ENCODE data around the gene TRIM28. TPM values are rescaled to one million over a fixed set of nuclear protein-coding genes. Genes with fewer than 3 reads are reported as not detected.

The TRIM28 gene
- polyA plus RNA-seq, 3 donors, result 16.2 to 234 (median 35.0) TPM

- no peak overlapping the region for H3K27ac ChIP-seq (ENCODE audit: low read depth in 1 of 2, low read length in 2 of 2)
- H3K4me3 Mint-ChIP-seq, result no peak overlapping the region
- no peak overlapping the region for H3K27ac Mint-ChIP-seq
- H3K4me3 ChIP-seq (replicated peaks in 1 of 3; ENCODE audit: low read depth in 2 of 3, low read length in 3 of 3), result no peak overlapping the region
- no peaks in the 10 kb centered on the region for H3K9me3 ChIP-seq (replicated peaks in 1 of 2; ENCODE audit: control insufficient read depth in 1 of 2, insufficient read depth in 1 of 2, low read length in 2 of 2)
- WGBS (ENCODE audit: insufficient coverage), result no CpG with 5 or more reads among the region's 4 CpGs
- H3K9ac ChIP-seq (ENCODE audit: insufficient read depth, low read length, poor library complexity, severe bottlenecking), result no peak overlapping the region
- no peak for TF ChIP-seq CTCF (IDR thresholded peaks at IDR 0.05)
- peaks cover 7 to 10% of the 10 kb centered on the region in 2 donors for H3K36me3 ChIP-seq (replicated peaks in 1 of 2; ENCODE audit: control insufficient read depth in 1 of 2, insufficient read depth in 2 of 2, low read length in 2 of 2)
- H3K36me3 Mint-ChIP-seq, result peaks cover 6 to 11% of the 10 kb centered on the region in 2 donors
- H3K4me2 ChIP-seq (replicated peaks; ENCODE audit: extremely low read depth, low read length, poor library complexity, severe bottlenecking), result no peak overlapping the region
- peaks cover 25% of the 10 kb centered on the region for H3K79me2 ChIP-seq (ENCODE audit: insufficient read depth, low read length)
- peaks cover 27 to 28% of the 10 kb centered on the region in 2 donors for H3K4me1 ChIP-seq (ENCODE audit: control insufficient read depth in 1 of 2, insufficient read depth in 2 of 2, low read length in 2 of 2)
- H3K9me3 Mint-ChIP-seq, result peaks cover 0 to 3% (median 0%) of the 10 kb centered on the region in 7 donors
- no peaks in the 10 kb centered on the region for H3K27me3 ChIP-seq (ENCODE audit: control insufficient read depth in 2 of 2, insufficient read depth in 2 of 2, low read length in 2 of 2)
- intact Hi-C loops (cut with micrococcal nuclease), result no loop called here
- peaks cover 29% of the 10 kb centered on the region for H3K4me1 Mint-ChIP-seq
- peaks cover 0 to 2% (median 1%) of the 10 kb centered on the region in 3 donors for H3K27me3 Mint-ChIP-seq (ENCODE audit: low read depth in 3 of 3)
- no peak for DNase-seq
- H2AFZ ChIP-seq (ENCODE audit: insufficient read depth, low read depth, low read length, poor library complexity, severe bottlenecking), result no peak overlapping the region
- peaks cover 19% of the 10 kb centered on the region for H4K20me1 ChIP-seq (ENCODE audit: insufficient read depth, low read length)
Measured at GRCh38 chr19:58521651-58522050, 22.2 kb upstream of the TRIM28 start.

GRCh38 chr19:58522709-58523108, 21.2 kb upstream of the TRIM28 start:
- Histone ChIP-seq H3K4me2 (replicated peaks; ENCODE audit: extremely low read depth, low read length, poor library complexity, severe bottlenecking) (no peak overlapping the region), H2AFZ (ENCODE audit: insufficient read depth, low read depth, low read length, poor library complexity, severe bottlenecking) (no peak overlapping the region), H3K36me3 (replicated peaks in 1 of 2; ENCODE audit: control insufficient read depth in 1 of 2, insufficient read depth in 2 of 2, low read length in 2 of 2) (no peaks in the 10 kb centered on the region), H4K20me1 (ENCODE audit: insufficient read depth, low read length) (peaks cover 9% of the 10 kb centered on the region), H3K4me1 (ENCODE audit: control insufficient read depth in 1 of 2, insufficient read depth in 2 of 2, low read length in 2 of 2) (peaks cover 27 to 28% of the 10 kb centered on the region in 2 donors), H3K9ac (ENCODE audit: insufficient read depth, low read length, poor library complexity, severe bottlenecking) (no peak overlapping the region), H3K79me2 (ENCODE audit: insufficient read depth, low read length) (peaks cover 14% of the 10 kb centered on the region), H3K27ac (ENCODE audit: low read depth in 1 of 2, low read length in 2 of 2) (no peak overlapping the region), H3K9me3 (replicated peaks in 1 of 2; ENCODE audit: control insufficient read depth in 1 of 2, insufficient read depth in 1 of 2, low read length in 2 of 2) (no peaks in the 10 kb centered on the region), H3K27me3 (ENCODE audit: control insufficient read depth in 2 of 2, insufficient read depth in 2 of 2, low read length in 2 of 2) (no peaks in the 10 kb centered on the region), H3K4me3 (replicated peaks in 1 of 3; ENCODE audit: low read depth in 2 of 3, low read length in 3 of 3) (no peak overlapping the region)
- H3K27ac Mint-ChIP-seq, result peak overlapping the region in 1 of 7 donors; percentile 0
- no peak overlapping the region for H3K4me3 Mint-ChIP-seq
- 96% methylated on average over 2 of the region's 3 CpGs for WGBS (ENCODE audit: insufficient coverage)
- no peak for DNase-seq
- intact Hi-C loops (cut with micrococcal nuclease), result no loop called here
- no peak for TF ChIP-seq CTCF (IDR thresholded peaks at IDR 0.05)
- H3K27me3 Mint-ChIP-seq (ENCODE audit: low read depth in 3 of 3), result peaks cover 0 to 2% (median 2%) of the 10 kb centered on the region in 3 donors
- H3K36me3 Mint-ChIP-seq, result peaks cover 0 to under 1% of the 10 kb centered on the region in 2 donors
- H3K4me1 Mint-ChIP-seq, result peaks cover 26% of the 10 kb centered on the region
- H3K9me3 Mint-ChIP-seq, result peaks cover 0 to 3% (median 0%) of the 10 kb centered on the region in 7 donors
